CD4-positive, alpha-beta T cell treated with Interleukin-4 for 4 hours (primary cell): Measurements from ENCODE around the gene SLC29A1.
A peak's percentile ranks its signal among the peaks of the same experiment; 100 is the strongest.
"Not testable (repeated sequence)": the region's sequence is repeated elsewhere in the genome, so short reads cannot be mapped to it uniquely, and the experiment has no call there.

Experiments
- DNase-seq: peaks from one replicate; pipeline ENCODE4 v3.0.0-alpha.2; 2020

SLC29A1 gene

GRCh38 chr6:44223319-44224028, at the start of gene SLC29A1:
TSS of gene SLC29A1 (plus strand) at chr6:44223595. CDS start at chr6:44227314, 3,719 bp downstream.
- peak; percentile 77 for DNase-seq

GRCh38 chr6:44176130-44176761, 47.1 kb upstream of the SLC29A1 start:
- no peak for DNase-seq

GRCh38 chr6:44176762-44177509, 46.5 kb upstream of the SLC29A1 start:
- peak; percentile 6 for DNase-seq

GRCh38 chr6:44177691-44178423, 45.5 kb upstream of the SLC29A1 start:
- DNase-seq, result no peak

- no peak for DNase-seq
Measured at GRCh38 chr6:44178424-44179071, 44.8 kb upstream of the SLC29A1 start.

- DNase-seq, result no peak
Measured at GRCh38 chr6:44179072-44179536, 44.3 kb upstream of the SLC29A1 start.

GRCh38 chr6:44179648-44180047, 43.7 kb upstream of the SLC29A1 start:
- DNase-seq, result no peak

- DNase-seq, result no peak
Measured at GRCh38 chr6:44180406-44180805, 43.0 kb upstream of the SLC29A1 start.

GRCh38 chr6:44180886-44181285, 42.5 kb upstream of the SLC29A1 start:
- no peak for DNase-seq

- DNase-seq, result not testable (repeated sequence)
Measured at GRCh38 chr6:44181784-44182183, 41.6 kb upstream of the SLC29A1 start.

GRCh38 chr6:44182911-44183390, 40.4 kb upstream of the SLC29A1 start:
- DNase-seq, result no peak

GRCh38 chr6:44183783-44184182, 39.6 kb upstream of the SLC29A1 start:
- no peak for DNase-seq

- not testable (repeated sequence) for DNase-seq
Measured at GRCh38 chr6:44185356-44185755, 38.0 kb upstream of the SLC29A1 start.

- no peak for DNase-seq
Measured at GRCh38 chr6:44185953-44186634, 37.3 kb upstream of the SLC29A1 start.

- no peak for DNase-seq
Measured at GRCh38 chr6:44186635-44187025, 36.8 kb upstream of the SLC29A1 start.

GRCh38 chr6:44188819-44189218, 34.6 kb upstream of the SLC29A1 start:
- no peak for DNase-seq

- DNase-seq, result no peak
Measured at GRCh38 chr6:44189257-44189656, 34.1 kb upstream of the SLC29A1 start.

- no peak for DNase-seq
Measured at GRCh38 chr6:44190715-44191114, 32.7 kb upstream of the SLC29A1 start.

- no peak for DNase-seq
Measured at GRCh38 chr6:44192428-44193041, 30.9 kb upstream of the SLC29A1 start.

GRCh38 chr6:44193307-44193910, 30.0 kb upstream of the SLC29A1 start:
- DNase-seq, result no peak

GRCh38 chr6:44194326-44194725, 29.1 kb upstream of the SLC29A1 start:
- DNase-seq, result no peak
